Measurements from ENCODE around the gene NANOG.

DNA sequence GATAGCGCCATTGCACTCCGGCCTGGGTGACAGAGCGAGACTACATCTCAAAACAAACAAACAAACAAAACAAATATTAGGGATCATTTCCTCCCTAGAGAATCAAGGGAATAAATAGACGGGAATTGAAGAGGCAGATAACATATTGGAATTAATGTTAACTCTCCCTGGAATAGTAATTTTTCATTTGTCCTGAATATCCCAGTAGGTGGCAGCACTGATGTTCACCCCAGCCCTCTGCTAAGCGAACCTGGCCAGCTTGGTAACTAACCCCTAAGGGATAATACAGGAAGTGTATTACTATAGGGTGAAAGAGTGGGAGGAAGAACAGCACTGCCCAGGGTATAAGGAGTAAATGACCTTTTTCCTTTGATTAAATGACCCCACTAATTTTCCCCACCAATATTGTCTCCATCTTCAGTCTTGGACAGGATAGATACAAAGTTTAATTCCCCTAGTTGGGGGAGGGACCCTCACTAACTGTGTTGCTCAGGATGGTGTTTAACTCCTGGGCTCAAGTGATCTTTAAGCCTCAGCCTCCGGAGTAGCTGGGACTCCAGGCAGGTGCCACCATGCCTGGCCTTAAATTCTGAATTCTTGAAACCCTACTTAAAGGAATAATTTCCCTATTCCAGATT, 43.0 kb downstream of the NANOG start:
- TF ChIP-seq, protein P1, sequence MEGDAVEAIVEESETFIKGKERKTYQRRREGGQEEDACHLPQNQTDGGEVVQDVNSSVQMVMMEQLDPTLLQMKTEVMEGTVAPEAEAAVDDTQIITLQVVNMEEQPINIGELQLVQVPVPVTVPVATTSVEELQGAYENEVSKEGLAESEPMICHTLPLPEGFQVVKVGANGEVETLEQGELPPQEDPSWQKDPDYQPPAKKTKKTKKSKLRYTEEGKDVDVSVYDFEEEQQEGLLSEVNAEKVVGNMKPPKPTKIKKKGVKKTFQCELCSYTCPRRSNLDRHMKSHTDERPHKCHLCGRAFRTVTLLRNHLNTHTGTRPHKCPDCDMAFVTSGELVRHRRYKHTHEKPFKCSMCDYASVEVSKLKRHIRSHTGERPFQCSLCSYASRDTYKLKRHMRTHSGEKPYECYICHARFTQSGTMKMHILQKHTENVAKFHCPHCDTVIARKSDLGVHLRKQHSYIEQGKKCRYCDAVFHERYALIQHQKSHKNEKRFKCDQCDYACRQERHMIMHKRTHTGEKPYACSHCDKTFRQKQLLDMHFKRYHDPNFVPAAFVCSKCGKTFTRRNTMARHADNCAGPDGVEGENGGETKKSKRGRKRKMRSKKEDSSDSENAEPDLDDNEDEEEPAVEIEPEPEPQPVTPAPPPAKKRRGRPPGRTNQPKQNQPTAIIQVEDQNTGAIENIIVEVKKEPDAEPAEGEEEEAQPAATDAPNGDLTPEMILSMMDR (conservative IDR thresholded peaks at IDR 0.05; ENCODE audit: low read length) = peak; percentile 75
- TF ChIP-seq EZH2phosphoT487 (IDR thresholded peaks at IDR 0.05; ENCODE audit: borderline replicate concordance) = no peak

Data from Loucy (cell line).